ENCODE data around the gene SMPD1.

The SMPD1 gene

DNA sequence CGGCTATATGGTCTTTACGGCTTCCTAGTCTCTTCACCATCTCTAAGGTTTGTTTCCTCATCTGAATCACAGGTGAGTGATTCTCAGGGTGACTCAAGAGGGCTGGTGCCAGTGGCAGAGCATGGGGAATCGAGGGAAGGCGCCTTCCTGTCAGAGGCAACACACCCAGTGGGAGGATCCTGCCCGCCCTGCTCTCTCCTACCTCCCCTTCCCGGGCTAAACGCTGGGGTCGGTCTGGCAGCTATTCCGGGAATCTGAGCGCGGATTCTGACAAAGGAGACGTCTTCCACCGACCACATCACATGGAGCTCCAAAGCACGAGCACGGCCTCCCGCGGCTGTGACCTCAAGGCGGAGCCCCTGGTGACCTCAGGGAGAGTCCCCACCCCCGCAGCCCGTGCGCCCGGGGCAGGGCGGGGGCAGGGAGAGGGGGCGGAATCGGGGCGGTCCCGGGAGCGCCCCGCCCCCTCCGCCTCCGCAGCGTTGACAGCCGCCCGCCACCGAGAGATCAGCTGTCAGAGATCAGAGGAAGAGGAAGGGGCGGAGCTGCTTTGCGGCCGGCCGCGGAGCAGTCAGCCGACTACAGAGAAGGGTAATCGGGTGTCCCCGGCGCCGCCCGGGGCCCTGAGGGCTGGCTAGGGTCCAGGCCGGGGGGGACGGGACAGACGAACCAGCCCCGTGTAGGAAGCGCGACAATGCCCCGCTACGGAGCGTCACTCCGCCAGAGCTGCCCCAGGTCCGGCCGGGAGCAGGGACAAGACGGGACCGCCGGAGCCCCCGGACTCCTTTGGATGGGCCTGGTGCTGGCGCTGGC is at the start of gene SMPD1:
Gene SMPD1 (plus strand): TSS at position 570 of the 813 bp plus-strand sequence. CDS start 125 bp downstream, at position 695.
- DNase-seq (ENCODE audit: low spot score) = peak; percentile 94

DNA sequence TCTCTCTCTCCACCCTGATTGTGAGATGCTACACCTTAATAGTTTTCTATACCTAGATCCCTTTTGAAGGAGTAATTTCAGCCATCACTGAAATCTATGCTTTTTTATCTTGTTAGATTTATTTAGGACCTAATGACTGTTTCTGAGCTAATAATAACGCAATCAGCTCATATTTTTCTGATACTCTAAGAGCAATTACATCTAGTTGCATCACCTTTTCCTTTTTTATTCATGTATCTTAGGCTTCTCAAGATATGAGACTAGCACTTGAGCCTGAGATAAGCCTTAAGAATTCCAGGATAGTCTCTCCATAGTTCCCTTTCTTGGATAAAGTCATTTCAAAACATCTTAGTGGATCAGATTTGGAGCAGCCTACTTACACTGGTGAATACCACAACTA is 44.9 kb upstream of the SMPD1 start:
- DNase-seq (ENCODE audit: low spot score) = peak; percentile 18

DNA sequence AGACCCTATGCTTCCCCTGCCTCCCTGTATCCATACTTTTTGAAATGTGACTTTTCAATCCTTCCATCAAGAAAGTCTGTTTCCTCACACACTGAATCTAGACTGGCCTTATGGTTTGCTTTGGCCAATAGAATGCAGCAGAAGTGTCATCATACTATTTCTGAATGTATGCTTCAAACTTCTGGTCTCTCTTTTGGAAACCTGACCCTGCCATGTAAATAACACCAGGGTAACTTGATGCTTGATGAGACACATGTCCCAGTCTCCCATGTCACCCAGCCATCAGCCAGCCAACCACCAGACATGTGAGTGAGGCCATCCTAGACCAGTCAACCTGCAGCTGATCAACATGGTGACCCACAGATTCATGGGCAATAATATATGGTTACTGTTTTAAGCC is 40.2 kb upstream of the SMPD1 start:
- no peak for DNase-seq (ENCODE audit: low spot score)

DNA sequence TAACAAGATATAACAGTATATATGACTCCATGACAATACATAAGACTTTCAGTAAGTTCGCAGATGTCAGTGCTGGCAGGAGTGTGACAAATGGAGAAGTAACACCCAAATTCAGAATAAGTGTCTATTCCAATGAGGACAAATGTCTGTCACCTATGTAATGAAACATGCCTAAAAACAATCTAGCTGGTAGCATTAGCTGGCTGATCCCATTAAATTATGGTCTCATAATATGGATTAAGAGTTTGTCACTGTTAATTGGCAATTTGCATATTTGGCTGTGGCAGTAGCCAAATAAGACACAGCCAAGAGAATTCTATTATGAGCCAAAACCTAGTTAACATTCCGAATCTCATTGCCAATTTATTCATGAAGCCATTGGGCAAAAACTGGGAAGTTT is 39.8 kb upstream of the SMPD1 start:
- no peak for DNase-seq (ENCODE audit: low spot score)

DNA sequence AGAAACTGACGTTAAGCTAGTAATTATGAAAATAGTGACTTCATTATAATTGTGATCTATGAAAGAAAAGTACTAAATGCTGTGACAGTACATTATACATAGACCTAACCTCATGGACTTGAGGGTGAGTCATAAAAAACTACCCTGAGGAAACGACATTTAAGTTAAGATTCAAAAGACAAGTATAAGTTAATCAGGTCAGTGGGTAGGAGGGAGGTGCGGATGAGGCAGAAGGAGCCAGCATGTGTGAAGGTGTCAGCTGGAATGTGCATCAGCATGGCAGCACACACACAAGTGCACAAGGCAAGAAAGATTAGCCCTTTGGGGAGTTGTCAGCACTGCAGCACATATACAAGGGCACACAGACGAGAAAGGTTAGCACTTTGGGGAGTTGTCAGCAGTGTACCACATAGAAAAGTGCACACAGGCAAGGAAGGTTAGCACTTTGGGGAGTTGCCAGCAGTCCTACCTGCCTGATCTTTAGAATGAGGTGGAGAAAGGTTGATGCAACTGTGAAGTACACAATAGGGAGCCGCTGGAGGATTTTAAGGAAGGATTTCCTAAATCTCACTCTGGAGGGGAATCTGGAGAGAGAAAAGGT is 38.4 kb upstream of the SMPD1 start:
- no peak for DNase-seq (ENCODE audit: low spot score)

DNA sequence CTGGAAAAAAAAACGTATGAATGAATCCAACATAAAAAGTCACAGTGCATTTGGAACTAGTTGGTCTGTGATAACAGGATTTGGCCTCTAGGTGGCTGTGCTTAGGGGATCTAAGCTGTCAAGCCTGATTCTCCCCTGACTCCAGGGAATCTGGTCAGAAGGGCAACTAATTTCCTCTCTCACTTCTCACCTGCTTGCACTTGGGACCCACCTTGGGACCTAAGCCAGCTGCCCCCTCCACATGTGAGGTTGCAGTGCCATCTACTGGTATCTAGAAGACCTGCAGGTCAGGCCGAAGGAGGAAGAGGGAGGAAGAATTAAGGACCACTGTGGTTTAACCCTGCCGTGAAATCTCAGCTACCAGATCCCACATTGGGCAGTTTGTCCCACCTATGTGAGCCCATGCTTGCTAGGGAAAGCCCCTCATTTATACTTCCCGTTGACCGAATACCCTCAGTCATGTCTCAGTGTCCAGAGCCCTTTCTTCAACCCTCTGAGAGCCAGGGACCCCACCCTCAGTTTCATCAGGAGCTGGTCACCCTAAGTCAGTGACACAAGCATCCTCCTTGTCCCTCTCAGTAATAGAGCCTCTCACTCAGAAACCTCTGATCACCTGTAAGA is 36.8 kb upstream of the SMPD1 start:
- peak; percentile 97 for DNase-seq (ENCODE audit: low spot score)

DNA sequence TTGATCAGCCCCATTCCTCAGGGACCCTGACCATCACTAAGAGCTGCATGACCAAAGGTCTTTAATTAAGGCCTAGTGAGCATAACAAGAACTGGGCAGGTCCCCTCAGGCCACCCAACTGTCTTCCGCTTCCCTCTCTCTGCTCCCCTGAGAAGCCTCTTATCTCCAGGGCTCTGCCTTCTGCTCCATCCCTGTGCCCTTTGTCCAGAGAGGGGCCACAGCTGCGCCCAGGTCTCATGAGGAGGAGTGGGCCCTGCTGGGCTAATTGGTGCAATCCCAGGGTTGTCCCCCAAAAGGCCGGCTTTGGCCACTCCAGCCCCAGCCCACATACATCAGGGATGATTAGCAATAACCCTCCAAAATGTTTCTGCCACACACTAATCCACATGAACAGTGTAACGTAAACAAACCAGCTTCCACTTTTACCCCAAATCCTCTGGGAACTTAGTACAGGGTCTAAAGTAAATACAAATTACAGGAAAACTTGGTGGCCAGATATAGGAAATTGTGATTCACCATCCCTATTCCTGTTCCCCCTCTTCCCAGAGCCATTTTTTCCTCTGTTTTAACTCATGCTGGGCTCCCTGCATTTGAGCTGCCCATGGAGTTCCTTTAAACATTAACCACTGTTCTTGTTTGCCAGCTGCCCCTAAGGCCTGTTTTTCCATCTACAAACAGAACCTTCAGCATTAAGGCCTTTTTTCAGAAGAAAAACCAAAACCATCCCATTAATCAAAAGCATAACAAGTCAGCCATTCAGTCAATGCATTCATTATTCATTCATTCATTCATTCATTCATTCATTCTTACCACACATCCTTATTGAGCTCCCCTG is 35.4 kb upstream of the SMPD1 start:
- DNase-seq (ENCODE audit: low spot score) = no peak

DNA sequence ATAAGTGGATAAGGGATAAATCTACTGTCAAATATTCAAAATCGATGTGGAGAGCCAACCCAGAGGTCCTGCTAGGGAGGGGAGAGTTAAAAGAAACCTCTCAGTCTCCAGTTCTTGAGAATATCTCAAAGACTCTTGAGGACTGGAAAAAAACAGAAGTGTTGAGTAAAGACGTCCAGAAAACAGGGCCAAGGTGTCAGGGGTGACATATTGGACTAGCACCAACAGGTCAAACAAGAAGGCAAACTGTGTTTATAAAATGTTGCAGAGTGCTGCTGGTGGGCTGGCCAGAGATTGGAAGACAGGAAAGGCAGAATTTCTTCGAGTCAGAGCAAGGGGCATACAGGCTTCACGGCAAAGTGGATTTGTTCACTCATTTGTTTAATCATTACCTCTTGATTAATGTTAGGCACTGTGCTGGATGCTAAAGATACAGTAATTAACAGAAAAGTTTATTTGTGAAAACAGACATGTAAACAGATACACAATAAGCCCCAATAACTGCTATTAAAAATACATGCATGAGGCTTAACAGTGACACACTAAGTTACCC is 33.7 kb upstream of the SMPD1 start:
- no peak for DNase-seq (ENCODE audit: low spot score)

DNA sequence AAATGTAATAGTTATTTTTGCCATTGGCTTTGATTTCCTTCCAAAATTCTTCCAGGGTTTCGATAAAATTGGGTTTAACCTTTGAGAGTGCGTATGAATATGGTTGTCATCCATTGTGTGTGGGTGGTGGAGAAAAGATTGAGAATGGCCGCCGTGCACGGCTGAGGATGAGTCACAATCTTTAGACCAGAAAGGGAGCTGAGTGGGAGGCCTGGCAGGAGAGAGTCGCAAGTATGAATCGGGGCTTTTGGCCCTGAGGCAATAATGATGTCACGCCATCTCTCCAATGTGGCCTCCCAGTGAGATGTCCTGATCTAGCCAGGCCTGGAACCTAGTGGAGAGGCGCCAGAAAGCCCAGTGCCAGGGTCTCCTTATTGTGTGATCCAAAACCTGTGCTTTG is 33.1 kb upstream of the SMPD1 start:
- peak; percentile 33 for DNase-seq (ENCODE audit: low spot score)

DNA sequence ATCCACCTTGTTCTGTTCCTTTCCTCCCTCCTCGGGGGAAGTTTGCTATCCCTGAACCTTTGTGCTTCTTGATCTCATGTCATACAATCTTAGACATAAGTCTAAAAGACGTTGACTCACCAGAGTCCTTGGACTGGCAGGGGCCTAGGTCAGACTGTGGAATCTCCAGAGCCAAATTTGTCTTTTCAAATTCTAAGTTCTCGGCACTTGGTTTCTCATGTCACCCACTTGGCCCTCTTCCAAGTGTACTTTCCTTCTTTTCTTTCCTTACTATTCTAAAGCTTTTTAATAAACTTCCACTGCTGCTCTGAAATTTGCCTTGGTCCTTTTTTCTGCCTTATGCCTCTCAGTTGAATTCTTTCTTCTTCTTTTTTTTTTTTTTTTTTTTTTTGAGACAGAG is 30.1 kb upstream of the SMPD1 start:
- DNase-seq (ENCODE audit: low spot score) = no peak

DNA sequence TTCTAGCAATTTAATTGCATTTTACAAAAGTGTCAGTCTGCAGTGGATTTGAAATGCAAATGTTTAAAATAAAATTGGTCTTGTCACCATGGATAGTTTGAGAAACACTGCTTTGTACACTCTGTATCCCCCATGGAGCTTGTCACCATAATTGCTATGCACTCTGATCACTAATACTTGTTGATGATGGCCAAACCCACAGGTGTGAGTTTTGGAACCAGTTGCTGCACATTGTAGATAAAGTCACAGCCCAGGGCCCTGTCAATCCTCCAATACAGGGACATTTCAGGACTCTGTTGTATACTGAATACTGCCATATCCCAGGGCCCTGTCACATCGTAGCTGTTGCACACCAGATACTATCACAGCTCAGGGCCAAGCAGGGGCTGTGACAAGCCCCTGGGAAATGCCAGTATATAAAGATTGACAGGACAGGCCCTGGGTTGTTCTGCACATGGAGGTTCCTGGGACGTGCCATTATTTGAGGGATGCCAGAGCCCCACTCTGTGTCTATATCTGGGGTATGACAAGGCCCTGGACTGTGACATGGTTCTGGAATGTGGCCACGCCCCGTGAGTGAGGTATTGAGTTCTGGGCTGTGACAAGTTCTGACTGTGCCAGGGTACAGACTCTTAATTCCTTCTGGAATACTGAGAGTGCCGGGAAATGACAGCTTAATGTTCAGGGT is 27.9 kb upstream of the SMPD1 start:
- DNase-seq (ENCODE audit: low spot score) = no peak

DNA sequence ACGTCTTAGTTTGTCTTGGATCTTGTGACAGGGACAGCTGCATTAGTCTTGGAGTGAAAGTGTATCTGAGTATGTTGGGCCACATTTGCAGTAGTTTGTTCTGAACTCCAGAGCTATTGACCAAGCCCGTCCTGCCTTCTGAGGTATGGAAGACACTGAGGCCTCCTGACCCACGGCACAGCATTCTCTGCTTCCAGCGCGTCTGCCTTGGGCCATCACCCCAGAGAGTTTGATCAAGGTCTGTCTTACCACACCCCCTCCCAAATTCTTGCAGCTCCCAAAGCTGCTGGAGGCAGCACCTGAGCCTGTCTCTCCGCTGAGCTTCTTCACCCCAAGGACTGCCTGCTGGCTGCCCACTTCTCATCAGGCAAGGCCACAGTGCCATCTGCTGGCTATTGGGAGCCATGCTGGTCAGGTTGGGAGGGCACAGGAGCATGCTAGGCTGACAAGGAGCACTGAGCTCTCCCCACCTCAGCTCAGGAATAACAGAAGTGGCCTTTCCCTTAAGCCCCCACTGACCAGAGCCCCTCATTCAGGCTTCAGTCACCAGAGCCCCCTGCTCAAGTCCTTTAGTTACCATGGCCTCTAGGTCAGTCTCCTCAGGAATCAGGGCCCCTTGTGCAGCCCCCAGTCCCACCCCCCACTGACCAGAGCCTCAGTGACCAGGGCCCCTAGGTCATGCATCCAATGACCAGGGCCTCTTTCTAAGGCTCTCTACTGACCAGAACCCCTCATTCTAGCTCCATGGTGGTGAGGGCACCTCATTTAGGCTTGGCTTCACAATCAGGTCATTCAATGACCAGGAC is 27.2 kb upstream of the SMPD1 start:
- peak; percentile 76 for DNase-seq (ENCODE audit: low spot score)

DNA sequence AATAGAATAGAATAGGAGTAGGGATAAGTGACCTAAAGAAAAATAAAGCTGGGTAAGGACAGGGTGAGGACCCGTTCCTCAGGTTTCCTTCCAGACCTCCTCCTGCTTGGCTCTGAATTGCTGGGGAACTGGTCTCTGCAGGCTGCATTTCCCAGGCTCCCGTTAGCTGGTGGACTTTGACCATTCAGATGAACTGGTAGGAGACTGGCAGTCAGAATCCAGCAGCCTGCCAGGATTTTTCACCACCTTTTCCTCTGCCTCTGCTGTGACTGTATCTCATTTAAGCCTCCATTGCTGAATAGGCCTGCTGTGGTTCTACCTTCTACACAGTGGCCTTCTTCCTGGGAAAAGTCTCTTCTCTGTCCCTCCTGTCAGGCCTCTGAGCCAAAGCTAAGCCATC is 24.6 kb upstream of the SMPD1 start:
- peak; percentile 25 for DNase-seq (ENCODE audit: low spot score)

DNA sequence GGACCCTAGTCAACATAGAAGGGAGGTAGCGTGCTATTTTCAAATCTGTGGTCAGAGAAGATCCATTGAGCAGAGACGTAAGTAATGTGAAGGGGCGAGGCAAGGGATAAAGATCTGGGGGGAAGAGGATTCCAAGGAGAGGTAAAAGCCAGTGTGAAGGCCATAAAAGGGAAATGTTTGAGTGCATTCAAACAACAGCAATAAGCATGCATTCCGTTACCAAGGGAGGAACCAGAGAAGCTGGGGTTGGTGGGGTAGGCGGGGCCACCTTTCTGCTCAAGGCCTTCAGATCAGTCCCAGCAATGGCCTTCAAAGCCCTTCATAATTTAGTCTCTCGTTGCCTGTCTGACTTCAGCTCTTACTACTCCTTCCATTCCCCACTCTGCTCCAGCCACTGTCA is 18.4 kb upstream of the SMPD1 start:
- no peak for DNase-seq (ENCODE audit: low spot score)

DNA sequence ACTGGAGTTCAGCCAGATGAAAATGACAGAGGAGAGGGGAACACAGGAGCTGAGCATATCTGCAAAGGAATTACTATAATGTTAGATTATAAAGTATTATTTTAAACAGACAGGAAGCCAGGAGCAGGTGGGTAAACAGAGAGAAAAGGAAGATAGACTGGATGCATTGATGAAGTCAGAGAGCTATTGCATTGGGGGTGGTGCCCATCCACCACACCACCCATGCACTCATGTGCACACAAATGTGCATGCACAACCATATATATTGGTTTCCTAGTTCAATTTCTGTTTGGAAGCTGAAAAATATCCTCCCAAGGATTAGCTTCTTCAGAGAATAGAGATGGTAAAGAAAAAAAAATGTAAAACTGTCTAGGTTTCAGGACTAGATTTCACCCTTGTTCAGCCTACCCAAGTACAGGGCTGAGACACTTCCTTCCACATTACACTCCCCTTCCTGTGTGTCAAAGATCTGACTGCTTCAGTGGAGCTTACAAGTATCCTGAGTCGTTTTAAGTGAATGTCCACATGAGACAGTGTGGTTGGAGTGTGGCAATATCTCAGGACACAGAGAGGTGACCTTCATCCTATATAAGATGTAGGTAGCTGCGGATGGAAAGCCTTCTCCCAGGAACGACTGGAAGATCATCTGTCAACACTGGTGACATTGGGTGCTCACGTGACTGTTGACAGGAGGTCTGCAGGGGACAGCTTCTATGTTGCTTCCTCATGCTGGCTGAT is 12.2 kb upstream of the SMPD1 start:
- no peak for DNase-seq (ENCODE audit: low spot score)

DNA sequence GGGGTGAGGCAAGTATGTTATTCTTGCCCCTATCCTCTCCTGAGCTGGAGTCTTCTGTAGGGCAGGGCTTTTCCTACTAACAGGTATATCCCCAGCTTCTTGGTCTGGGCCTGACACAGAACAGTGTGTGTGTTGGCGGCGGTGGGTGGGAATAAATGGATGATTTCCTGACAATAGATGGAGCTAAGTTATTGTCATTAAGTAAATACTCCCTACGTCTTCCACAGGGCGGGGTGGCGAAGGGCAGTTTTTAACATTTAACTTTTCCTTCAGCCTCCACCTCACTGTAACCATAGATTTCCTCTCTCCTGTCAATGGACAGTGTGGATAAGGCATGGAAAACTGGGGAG is 11.7 kb upstream of the SMPD1 start:
- no peak for DNase-seq (ENCODE audit: low spot score)

DNA sequence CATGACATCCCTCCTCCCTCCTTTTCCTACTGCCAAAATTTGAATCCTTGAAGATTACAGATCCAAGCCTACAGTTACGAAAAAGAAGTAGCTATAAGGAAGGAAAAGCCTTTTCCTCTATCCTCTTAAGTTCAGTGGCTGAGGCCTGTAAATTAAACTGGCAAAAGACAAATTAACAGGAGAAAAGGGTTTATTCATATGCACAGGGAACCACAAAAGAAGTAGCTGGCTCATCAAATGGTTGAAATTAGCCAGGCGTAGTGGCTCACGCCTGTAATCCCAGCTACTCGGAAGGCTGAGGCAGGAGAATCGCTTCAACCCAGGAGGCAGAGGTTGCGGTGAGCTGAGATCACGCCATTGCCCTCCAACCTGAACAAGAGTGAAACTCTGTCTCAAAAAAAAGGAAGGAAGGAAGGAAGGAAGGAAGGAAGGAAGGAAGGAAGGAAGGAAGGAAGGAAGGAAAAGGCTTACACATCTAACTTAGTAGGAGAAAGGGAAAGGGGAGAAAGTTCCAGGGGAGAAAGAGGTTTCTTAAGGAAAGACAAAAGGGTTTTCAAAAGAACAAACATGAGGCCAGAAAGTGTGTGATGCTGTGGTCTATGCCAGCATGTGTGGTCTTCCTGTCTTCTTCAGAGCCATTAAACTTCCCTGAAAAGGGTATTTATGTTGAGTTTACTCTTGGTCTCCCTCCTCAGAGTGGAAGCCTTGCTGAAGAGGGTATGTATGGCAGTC is 5.1 kb upstream of the SMPD1 start:
- no peak for DNase-seq (ENCODE audit: low spot score)

DNA sequence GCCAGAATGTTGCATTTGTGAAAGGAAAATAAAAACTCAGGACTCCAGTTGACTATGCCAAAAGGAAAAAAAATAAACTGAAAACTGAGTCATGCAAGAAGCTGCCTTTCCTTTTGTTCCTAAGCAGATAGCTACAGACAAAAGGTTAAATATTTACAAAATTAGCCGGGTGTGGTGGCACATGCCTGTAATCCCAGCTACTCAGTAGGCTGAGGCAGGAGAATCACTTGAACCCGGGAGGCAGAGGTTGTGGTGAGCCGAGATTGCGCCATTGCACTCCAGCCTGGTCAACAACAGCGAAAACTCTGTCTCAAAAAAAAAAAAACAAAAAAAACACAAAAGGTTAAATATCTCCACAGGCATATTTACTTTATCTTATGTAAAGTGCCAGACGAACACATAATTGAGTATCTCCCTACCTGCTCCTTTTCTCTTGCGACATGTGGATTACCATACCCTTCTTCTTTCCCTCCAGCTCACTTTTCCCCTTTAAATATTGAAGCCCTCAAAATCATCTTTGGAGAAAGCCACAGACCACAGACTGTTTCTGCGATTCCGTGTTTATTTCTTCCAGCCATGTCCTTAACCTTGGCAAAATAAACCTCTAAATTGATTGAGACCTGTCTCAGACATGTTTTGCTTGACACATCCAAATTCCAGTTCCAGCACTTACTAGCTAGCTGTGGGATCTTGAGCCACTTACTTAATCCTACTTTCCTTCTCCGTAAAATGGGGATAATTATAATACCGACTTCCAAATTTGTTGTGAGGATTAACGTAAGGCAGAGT is 2.3 kb upstream of the SMPD1 start:
- DNase-seq (ENCODE audit: low spot score) = no peak

DNA sequence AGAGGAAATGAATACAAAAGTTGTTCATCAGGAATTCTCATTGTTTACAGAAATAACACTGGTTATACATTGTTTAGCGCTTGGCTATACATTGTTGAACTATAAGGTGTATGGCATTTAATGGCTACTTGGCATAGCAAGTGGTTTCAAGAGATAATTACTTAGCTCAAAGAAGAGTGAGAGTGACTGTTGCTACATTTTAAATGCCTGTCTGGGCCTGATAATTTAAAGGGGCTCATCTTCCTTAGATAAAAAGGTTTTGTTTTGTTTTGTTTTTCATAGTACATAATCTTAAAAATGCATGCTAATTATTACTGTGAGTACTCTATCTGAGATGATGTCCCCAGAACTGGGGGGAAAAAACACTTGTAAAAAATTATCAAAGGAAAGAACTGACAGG is 1.5 kb upstream of the SMPD1 start:
- DNase-seq (ENCODE audit: low spot score) = no peak

All from SW480 (cell line).